Measurements from ENCODE around the gene RASA1. TPM values are rescaled to one million over a fixed set of nuclear protein-coding genes. Genes with fewer than 3 reads are reported as not detected.

Gene RASA1
- total RNA-seq, 3 donors from 2014 or later, result 17.7 to 19.6 (median 19.1) TPM

DNA sequence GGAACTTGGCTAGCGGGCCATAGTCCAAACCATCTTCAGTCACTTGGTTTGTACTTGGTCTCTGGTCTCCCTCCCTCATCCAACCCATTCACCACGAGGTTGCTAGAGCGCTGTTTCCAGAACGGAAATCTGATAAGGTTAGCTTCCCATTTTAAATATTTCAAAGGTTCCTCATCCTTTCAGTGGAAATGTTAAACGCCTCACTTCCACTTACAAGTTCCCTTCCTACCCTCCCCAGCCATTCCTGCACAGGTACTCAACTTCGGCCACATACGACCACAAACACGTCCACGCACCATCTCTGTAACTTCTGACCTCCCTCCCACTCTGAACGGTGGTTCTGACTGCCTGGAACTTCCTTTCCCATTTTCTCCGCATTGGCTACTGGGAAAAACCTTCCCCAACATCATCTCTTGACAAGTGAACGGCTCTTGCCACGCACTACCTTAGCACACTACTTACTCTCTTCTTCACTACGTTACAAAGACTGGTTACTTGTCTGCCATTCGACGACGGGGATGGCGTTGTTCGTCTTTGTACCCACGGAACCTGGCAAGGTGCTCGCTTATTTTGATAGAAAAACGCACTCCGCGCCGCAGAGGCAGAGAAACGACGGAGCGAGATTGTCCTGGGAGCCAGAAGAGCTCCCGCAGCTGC lies 144.4 kb downstream of the RASA1 start:
- Mint-ChIP-seq H3K9me3 (no peaks in the 10 kb centered on the region), H3K36me3 (ENCODE audit: insufficient read depth) (peaks cover 33% of the 10 kb centered on the region), H3K4me3 (peak overlapping the region; percentile 100), H3K4me1 (ENCODE audit: low read depth) (peaks cover 47% of the 10 kb centered on the region), H3K27me3 (ENCODE audit: low read depth) (no peaks in the 10 kb centered on the region)
- ATAC-seq, result peak; percentile 41 to 53
- DNase-seq, result peak; percentile 14

DNA sequence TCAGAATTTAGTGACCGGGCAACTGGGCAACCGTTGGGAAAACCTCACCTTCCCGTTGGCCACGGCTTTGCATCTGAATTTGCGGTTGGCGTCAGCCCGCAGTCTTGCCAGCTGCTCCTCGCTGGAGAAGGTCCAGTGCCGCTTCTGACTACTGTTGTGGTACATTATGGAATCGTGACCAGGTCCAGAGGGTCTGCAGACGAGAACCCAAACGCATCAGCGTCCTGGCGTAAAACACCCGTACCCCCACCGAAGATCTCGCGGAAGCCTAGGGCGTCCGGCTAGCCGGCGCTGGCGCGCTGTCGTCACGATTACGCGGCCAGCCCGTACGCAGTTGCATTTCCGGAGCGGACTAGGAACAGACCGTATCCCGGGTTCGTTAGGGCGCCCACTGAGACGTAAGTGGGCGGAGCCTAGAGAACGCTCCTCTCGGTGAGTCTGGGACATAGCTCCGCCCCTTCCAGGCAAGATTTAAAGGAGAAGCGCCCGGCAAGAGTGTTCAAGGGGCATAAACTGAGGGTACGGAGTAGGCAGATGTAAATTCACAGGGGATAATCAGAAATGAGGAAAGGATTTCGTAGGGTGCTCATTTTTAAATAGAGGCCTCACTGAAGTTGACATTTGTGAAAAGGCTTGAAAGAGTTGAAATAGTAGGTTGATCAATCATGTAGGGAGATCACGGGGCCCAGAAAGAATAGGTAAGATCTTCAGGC lies 145.1 kb downstream of the RASA1 start, which contains the start of gene CCNH:
CCNH (minus strand) TSS at position 301 of the 713 bp plus-strand sequence; CDS start at position 165, 136 bp downstream.
- Mint-ChIP-seq H3K27me3 (ENCODE audit: low read depth) (no peaks in the 10 kb centered on the region), H3K4me1 (ENCODE audit: low read depth) (peaks cover 41% of the 10 kb centered on the region), H3K4me3 (peak within 1 kb of the TSS; percentile 100), H3K36me3 (ENCODE audit: insufficient read depth) (peaks cover 27% of the 10 kb centered on the region), H3K9me3 (no peaks in the 10 kb centered on the region)
- DNase-seq, result peak; percentile 93
- ATAC-seq, result peak; percentile 97 to 98

DNA sequence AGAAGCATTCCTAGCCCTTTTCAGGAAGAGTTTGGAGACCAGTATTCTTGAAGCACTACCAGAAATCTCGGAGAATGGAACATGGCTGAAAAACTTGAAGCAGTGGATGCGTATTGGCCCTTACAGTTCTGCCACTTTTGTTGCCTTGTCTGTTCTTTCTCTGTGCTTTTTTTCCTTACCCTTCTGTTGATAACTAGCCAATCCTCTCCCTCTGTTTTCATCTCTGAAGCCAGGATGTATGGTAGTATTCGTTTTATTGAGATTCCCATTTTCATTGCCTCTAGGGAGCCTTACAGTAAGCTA lies 145.6 kb downstream of the RASA1 start:
- ATAC-seq, result no peak
- Mint-ChIP-seq H3K27me3 (ENCODE audit: low read depth) (no peaks in the 10 kb centered on the region), H3K9me3 (no peaks in the 10 kb centered on the region)

DNA sequence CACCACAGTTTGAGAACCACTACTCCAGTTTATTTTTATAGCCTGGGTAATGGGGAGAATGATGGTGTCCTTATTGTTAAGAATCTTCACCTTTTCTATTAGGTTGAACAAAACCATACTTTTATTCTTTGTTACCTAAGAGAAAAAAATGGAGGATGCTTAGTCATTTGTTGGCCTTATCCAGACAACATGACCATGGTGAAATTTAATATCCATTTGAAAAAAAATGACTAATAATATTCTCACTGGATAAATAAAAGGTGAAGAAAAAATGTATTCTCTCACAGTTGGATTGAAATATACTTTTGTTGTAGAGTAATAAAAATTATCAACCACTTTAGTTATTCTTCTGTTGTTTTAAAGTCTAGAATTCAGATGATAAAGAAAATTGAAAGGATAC lies 150.8 kb downstream of the RASA1 start:
- Mint-ChIP-seq H3K27me3 (ENCODE audit: low read depth) (no peaks in the 10 kb centered on the region), H3K36me3 (ENCODE audit: insufficient read depth) (no peaks in the 10 kb centered on the region), H3K4me3 (no peak overlapping the region), H3K9me3 (no peaks in the 10 kb centered on the region), H3K4me1 (ENCODE audit: low read depth) (peaks cover 3% of the 10 kb centered on the region)
- ATAC-seq (no peak), DNase-seq (no peak)

More for the DNA sequence above, 145.6 kb downstream of the RASA1 start:
- DNase-seq, result no peak
- Mint-ChIP-seq H3K4me1 (ENCODE audit: low read depth) (peaks cover 39% of the 10 kb centered on the region), H3K36me3 (ENCODE audit: insufficient read depth) (peaks cover 23% of the 10 kb centered on the region), H3K4me3 (peak overlapping the region; percentile 100)

DNA sequence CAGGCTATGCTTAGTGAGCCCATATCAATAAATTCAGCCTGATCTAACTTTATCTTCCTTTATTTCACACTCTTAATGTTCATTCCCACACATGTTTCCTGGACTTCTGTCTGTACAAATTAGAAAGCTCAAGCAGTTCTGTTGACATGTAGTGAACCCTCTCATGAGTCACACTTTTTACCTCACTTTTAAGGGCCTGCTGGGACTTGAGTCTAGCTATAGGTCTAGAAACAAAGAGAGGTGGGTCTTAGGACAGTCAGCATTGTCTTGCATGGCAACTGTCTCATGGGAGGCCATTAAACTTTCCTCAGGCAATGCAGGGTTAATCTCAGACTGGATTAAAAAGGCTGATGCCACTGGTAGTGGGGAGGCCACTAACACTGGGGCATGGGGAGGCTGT lies 153.6 kb downstream of the RASA1 start:
- Mint-ChIP-seq H3K4me1 (ENCODE audit: low read depth) (no peaks in the 10 kb centered on the region), H3K36me3 (ENCODE audit: insufficient read depth) (no peaks in the 10 kb centered on the region), H3K4me3 (no peak overlapping the region), H3K9me3 (no peaks in the 10 kb centered on the region), H3K27me3 (ENCODE audit: low read depth) (no peaks in the 10 kb centered on the region)
- DNase-seq (no peak), ATAC-seq (no peak)

DNA sequence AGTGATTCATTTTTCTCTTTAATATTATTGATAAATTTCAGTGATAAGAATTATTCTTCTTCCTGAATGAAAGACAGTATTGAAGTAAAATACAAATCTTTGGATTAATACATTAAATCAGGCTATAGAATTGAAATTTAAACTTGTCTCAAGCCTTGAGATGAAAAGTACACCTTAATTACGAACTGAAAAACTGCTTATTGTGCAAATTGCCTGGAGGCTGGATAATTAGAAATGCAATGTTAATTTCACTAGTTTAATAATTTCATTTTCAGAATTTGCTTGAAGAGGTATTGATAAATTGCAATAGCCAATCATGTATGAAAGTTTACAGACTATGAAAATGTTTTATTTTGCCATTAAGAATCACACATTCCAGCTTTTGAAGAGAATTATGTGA lies 156.1 kb downstream of the RASA1 start:
- no peak for DNase-seq
- H3K4me3 Mint-ChIP-seq, result no peak overlapping the region
- H3K27me3 Mint-ChIP-seq (ENCODE audit: low read depth), result no peaks in the 10 kb centered on the region
- H3K9me3 Mint-ChIP-seq, result no peaks in the 10 kb centered on the region
- no peak for ATAC-seq
- no peaks in the 10 kb centered on the region for H3K36me3 Mint-ChIP-seq (ENCODE audit: insufficient read depth)
- no peaks in the 10 kb centered on the region for H3K4me1 Mint-ChIP-seq (ENCODE audit: low read depth)

DNA sequence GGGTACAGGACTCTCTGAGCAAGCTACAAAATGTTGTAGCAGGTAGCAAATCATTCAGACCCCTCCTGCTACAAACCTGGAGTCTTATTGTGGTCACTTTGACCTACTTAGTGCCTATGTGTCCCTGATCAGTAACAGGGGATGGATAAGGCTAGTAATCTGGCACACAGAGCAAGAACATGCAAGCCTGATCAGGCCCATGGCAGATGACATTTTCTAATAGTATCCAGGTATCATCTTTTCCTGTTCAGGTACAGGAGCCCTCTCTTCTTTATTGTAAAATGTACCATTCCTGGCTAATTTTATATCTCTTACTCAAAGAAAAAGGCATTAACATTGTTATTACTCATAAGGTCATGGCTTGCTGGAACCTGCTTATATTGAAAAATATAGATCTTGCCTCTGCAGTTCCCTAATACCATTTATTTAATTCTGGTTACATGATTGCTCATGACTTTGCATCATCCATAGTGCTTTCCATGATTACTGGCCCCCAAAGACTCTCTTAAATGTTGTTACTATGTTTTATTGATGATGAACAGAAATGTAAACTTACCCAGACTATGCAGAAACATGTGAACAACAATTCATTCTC lies 163.3 kb downstream of the RASA1 start:
- no peak for ATAC-seq
- peaks cover 7% of the 10 kb centered on the region for H3K27me3 Mint-ChIP-seq (ENCODE audit: low read depth)
- no peak for DNase-seq
- no peaks in the 10 kb centered on the region for H3K9me3 Mint-ChIP-seq
- H3K4me3 Mint-ChIP-seq, result no peak overlapping the region
- H3K36me3 Mint-ChIP-seq (ENCODE audit: insufficient read depth), result no peaks in the 10 kb centered on the region
- H3K4me1 Mint-ChIP-seq (ENCODE audit: low read depth), result no peaks in the 10 kb centered on the region

DNA sequence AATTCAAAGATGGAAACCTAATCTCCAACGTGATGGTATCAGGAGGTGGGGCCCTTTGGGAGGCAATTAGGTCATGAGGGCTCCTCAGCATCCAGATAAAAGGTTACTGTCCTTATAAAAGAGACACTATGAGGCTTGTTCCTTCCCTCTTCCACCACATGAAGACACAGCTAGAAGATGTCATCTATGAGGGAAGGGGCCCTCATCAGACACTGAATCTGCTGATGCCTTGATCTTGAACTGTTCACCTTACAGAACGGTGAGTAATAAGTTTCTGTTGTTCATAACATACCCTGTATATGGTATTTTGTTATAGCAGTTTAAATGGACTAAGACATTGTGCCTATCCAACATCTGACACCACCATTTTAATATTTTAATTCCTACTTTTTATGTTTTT lies 164.8 kb downstream of the RASA1 start:
- ATAC-seq, result peak; percentile 89 to 94
- H3K27me3 Mint-ChIP-seq (ENCODE audit: low read depth), result peaks cover 7% of the 10 kb centered on the region

DNA sequence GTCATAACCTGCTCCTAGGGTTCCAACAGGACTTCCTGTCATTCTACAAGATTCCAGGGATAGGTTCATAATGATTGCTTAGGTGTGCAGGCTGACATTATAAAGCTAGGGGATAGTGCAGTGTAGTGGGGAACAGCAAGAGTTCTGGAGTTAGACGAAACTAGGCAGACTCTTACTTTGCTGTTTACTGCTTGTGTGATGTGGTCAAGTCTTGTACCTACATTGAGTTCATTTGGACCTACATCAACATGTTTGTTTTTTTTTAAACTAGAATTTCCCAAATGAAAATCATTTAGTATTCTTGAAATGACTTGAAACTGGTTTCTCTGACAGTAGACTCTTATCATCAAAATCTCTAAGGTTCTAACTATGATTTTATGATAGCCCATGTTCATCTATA lies 166.3 kb downstream of the RASA1 start:
- no peak for ATAC-seq
- DNase-seq, result no peak
- Mint-ChIP-seq H3K36me3 (ENCODE audit: insufficient read depth) (no peaks in the 10 kb centered on the region), H3K9me3 (no peaks in the 10 kb centered on the region), H3K4me3 (no peak overlapping the region), H3K27me3 (ENCODE audit: low read depth) (peaks cover 10% of the 10 kb centered on the region), H3K4me1 (ENCODE audit: low read depth) (no peaks in the 10 kb centered on the region)

More for the DNA sequence above, 164.8 kb downstream of the RASA1 start:
- no peaks in the 10 kb centered on the region for H3K9me3 Mint-ChIP-seq
- H3K4me3 Mint-ChIP-seq, result no peak overlapping the region
- H3K4me1 Mint-ChIP-seq (ENCODE audit: low read depth), result no peaks in the 10 kb centered on the region
- no peak for DNase-seq
- no peaks in the 10 kb centered on the region for H3K36me3 Mint-ChIP-seq (ENCODE audit: insufficient read depth)

DNA sequence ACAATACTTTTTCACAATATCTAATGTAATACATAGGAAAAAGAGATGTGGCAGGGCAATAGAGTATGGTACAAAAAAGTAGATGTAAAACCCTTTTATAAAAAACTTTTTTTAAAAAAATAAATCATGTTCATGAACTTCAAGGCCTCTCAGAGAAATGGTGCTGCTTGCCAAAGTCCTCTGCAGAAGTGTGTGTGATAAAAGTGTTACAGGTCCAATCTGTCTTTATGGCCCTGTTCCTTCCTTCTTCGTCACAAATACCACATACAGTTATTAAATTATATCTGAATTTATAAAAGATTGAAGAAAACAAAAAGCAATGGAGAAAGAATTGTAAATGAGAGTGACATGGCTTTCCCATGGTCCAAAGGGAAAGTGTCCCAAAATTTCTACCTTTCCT lies 166.8 kb downstream of the RASA1 start:
- DNase-seq, result no peak
- peaks cover 8% of the 10 kb centered on the region for H3K27me3 Mint-ChIP-seq (ENCODE audit: low read depth)
- H3K4me3 Mint-ChIP-seq, result no peak overlapping the region
- H3K4me1 Mint-ChIP-seq (ENCODE audit: low read depth), result no peaks in the 10 kb centered on the region
- H3K36me3 Mint-ChIP-seq (ENCODE audit: insufficient read depth), result no peaks in the 10 kb centered on the region
- no peaks in the 10 kb centered on the region for H3K9me3 Mint-ChIP-seq
- ATAC-seq, result no peak

DNA sequence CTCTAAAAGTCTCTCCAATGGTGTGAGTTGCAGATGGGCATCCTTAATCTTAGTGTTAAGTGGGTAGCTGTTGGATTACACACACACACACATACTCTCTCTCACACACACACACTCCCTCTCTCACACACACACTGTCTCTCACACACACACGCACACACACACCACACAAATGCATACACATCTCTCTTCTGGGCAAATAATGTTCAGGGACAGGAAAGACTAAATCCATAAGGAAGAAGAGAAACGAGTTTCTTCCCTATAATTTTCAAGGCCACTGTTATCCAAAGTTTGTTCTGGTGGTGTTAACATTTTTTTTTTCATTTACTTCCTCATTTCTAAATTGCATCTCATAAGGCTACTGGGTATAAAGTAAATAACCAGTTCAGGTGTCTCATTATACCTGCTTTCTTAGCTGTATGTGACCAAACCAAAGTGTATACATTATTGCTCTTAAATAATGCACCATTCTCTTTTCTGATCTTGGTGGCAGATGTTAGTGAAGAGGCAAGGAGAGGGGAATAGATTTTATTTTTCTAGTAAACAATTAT lies 167.5 kb downstream of the RASA1 start:
- DNase-seq, result no peak
- Mint-ChIP-seq H3K4me1 (ENCODE audit: low read depth) (no peaks in the 10 kb centered on the region), H3K9me3 (no peaks in the 10 kb centered on the region)

DNA sequence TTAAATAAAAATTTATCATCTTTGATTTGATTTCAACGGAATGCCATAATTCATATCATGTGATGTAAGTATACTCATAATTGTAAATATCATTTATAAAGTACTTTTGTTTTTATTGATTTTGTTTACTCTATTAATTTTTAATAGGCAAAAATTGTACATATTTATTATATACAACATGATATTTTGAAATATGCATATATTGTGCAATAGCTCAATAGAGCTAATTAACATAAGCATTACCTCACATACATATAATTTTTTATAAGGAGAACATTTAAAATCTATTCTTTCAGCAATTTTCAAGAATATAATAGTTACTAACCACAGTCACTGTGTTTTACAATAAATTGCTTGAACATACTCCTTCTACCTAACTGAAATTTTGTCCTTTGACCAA lies 170.0 kb downstream of the RASA1 start:
- H3K4me1 Mint-ChIP-seq (ENCODE audit: low read depth), result peaks cover 2% of the 10 kb centered on the region
- no peaks in the 10 kb centered on the region for H3K36me3 Mint-ChIP-seq (ENCODE audit: insufficient read depth)
- H3K27me3 Mint-ChIP-seq (ENCODE audit: low read depth), result peaks cover 8% of the 10 kb centered on the region
- no peaks in the 10 kb centered on the region for H3K9me3 Mint-ChIP-seq
- ATAC-seq (no peak), DNase-seq (no peak)
- H3K4me3 Mint-ChIP-seq, result no peak overlapping the region

More for the DNA sequence above, 167.5 kb downstream of the RASA1 start:
- Mint-ChIP-seq H3K27me3 (ENCODE audit: low read depth) (peaks cover 8% of the 10 kb centered on the region), H3K4me3 (no peak overlapping the region), H3K36me3 (ENCODE audit: insufficient read depth) (no peaks in the 10 kb centered on the region)
- ATAC-seq, result no peak

DNA sequence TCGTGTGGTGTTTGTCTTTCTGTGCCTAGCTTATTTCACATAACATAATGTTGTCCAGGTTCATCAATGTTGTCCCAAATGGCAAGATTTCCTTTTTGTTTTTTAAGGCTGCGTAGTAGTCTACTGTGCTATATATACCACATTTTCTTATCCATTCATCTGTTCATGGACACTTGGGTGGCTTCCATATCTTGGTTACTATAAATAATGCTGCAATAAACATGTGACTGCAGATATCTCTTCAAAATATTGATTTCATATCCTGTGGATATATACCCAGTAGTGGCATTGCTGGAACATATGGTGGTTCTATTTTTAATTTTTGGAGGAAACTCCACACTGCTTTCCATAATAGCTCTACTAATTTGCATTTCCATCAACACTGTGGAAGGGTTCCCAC lies 170.5 kb downstream of the RASA1 start:
- Mint-ChIP-seq H3K9me3 (no peaks in the 10 kb centered on the region), H3K4me3 (no peak overlapping the region), H3K4me1 (ENCODE audit: low read depth) (peaks cover 2% of the 10 kb centered on the region), H3K27me3 (ENCODE audit: low read depth) (peaks cover 10% of the 10 kb centered on the region), H3K36me3 (ENCODE audit: insufficient read depth) (no peaks in the 10 kb centered on the region)
- ATAC-seq (no peak), DNase-seq (no peak)
